ENCODE data around the gene LRRC43.

GRCh38 chr12:122227341-122227740 is 44.4 kb downstream of the LRRC43 start:
- no peak for TF ChIP-seq CTCF (IDR thresholded peaks at IDR 0.05)
- TF ChIP-seq POLR2A (IDR thresholded peaks at IDR 0.05), result no peak
